HG02943 (cell line): ENCODE results near the gene RAB40B.

Experiments
- ATAC-seq: cut with Tn5 transposase; IDR thresholded peaks from one replicate; pipeline ENCODE4 v1.9.1; 2021; ENCODE audit warnings: mild to moderate bottlenecking, low read depth, moderate library complexity; ENCODE audit not compliant: unreplicated experiment

RAB40B gene

DNA sequence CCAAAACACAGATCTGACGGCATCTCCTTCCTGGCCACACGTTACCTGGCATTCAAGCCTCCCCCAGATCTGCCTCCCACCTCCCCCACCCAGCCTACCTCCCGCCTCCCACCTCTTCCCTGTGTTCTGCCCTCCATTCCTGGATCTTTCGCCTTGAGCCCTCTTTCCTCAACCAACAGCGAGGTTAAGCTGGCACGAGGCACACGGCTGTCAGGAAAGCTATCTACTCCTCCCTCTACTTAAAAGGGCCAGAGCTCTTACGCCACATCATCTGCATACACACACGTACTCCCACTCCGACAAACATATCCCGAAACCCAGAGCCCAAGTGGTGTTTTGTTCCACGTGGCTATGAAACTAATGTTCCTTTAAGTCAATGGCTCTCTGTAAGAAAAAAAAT lies 68.3 kb downstream of the RAB40B start:
- no peak for ATAC-seq

DNA sequence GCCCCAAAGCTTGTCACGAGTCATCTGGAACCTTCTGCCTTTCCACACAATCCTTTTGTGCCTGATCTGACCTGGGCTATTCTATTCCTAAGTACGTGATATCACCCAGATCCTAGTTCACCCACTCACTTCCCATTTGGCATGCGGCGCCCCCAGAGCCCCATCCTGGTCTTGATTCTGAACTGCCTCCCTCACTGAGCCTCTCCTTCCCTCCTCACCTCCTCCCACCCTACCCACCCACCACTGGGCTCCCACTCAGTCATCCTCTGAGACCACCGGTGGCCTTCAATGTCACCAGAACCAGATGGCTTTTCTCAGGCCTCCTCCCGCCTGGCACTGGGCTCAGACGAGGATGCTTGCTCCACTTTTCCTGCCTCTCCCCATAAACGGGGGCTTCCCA lies 68.8 kb downstream of the RAB40B start:
- no peak for ATAC-seq

DNA sequence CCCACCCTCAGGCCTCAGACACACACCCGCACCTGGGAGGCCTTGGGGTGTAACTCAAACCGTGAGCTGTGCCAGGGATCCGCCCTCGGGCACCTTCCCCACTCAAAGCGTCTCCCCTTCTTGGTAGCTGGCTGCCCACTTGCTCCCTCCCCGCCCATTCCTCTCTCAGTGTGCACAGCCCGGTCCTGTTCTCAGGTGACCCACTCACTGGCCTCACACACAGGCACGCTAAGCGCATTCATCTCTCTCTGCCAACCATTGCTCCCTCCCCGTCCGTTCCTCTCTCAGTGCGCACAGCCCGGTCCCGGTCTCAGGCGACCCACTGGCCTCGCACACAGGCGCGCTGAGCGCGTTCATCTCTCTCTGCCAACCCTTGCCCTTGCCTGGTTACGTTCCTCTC lies 71.1 kb downstream of the RAB40B start:
- ATAC-seq = no peak

DNA sequence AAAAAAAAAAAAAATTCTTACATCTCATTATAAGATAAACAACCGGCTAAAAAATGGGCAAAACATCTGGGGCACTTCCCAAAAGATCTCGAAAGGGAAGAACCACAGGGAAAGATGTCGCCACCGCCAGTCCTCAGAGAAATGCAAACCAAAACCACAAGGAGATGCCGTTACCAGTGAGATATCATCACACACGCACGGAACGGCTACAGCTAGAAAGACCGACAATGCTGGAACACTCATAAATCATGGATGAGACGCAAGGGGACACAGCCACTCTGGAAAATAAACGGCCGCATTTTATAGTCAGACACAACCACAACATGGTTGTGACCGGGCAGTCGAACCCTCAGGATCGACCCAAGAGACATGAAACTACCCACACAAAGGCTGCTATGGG lies 74.8 kb downstream of the RAB40B start:
- ATAC-seq = no peak

DNA sequence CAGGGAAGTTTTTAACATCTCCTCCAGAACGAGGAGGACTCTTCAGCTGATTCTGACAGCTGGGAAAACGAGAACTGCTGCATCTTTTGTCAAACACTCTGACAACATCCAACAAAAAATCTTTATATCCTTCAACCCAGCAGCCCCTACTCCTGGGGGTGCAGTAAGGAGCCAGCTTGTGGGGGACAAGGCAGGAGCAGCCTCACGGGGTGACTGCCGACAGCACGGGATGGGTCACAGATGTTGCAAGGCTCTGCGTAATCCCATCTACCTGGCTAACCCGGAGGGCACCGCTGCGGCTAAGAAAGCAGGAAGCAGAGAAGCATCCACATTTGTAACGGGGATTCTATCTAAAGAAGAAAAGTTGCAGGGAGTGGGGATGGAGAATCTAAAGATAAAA lies 78.9 kb downstream of the RAB40B start:
- ATAC-seq = no peak

DNA sequence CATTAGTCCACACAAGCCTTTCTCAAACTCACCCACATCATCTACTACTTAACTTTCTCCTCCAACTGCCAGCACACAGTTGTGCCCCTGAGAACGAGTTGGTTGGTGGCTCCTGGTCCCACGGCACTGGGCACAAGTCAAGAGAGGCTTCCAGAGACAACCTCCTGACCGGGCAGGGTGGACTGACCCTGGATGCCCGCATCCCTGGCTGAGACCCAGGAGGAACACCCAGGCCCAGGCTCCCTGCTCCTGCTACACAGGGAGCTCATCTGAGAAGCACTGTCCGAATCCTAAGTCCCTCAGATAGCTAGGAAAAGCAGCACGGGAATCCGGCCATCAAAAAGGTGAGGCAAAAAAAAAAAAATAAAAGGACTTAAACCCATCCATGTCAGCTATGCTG lies 79.3 kb downstream of the RAB40B start:
- no peak for ATAC-seq

DNA sequence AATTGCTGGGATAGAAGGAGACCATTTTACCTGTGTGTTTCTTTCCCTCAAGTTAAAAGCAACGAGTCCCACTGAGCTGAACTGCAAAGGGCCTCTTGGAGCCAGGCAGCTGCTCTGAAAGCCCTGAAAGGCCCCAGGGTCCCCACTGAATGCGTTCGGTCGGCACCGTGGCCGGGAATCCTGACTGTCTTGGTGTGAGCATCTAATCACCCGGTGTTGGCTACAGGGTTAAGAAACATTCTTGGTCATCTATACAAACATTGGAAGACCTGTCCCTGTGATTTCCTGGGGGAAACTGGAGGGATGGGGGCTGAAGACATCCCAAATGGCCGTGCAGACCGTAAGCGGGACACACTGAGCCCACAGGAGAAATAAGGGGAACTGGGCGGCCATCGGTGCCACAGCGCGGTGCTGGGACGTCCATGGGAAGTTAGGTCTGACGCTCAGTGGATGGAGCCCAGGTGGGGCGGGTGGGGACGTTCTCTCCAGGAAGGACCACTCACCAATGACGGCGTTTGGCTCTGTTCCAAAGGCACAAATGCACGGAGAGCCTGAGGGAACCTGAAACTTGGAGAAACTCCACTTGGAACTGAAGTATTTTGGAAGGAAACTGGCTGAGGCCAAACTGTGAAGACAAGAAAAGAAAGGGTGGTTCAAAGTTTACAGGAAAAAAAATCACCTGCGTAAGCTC lies 82.3 kb downstream of the RAB40B start:
- no peak for ATAC-seq

DNA sequence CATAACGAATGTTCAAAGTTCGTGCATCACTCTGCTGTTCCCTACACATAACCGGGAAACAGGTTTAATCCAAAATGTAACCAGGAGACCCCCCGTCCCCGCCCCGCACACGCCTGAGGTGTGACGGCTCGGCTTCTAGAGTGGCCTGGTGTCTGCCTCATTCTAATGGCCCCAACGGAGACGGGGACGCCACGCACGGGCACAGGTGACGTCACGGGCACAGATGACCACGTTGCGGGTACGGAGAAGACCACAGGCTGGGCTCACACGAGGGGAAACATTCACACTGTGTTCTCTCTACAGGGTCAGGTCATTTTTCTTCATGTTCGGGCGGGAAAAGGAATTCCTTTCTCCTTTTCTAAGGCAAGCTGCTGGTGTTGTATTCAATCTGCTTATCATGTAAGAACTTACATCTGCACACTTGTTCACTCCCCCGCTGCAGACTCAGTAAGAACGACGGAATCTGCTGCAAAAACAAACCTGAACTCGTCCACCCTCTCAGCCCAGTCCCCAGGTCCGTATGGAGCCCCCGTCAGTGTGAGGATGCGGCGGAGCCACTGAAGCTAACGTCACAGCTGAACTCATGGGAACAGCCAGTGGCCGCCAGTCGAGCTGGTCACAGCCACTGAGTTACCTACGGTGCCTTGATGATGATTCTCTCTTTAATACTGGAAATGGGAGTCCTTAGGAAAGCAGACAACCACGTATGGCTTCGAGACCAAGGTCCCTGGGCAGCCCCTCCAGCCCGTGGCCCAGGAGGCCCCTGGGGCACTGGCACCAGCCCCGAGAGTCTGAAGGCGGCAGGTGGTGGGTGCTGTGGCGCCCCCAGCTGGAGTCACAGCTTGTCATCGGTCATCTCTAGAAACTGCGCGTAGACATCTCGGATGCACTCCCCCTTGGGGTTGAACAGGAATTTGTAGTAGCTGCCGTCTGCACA lies 83.1 kb downstream of the RAB40B start:
- no peak for ATAC-seq

DNA sequence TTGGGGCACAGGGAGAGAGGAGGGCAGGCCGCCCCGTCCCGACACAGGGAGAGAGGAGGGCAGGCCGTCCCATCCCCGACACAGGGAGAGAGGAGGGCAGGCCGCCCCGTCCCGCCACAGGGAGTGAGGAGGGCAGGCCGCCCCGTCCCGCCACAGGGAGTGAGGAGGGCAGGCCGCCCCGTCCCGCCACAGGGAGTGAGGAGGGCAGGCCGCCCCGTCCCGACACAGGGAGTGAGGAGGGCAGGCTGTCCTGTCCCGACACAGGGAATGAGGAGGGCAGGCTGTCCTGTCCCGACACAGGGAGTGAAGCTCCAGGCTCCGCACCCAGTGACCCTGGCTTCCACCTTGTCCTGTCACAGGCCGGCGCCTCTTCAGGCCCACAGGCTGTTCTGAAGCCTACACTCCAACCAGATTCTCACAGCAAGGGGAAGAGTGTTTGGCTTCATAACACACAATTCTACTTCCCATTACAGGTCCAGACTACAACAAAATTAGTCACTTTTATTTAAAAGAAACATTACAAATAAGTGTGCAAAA lies 84.3 kb downstream of the RAB40B start:
- no peak for ATAC-seq

DNA sequence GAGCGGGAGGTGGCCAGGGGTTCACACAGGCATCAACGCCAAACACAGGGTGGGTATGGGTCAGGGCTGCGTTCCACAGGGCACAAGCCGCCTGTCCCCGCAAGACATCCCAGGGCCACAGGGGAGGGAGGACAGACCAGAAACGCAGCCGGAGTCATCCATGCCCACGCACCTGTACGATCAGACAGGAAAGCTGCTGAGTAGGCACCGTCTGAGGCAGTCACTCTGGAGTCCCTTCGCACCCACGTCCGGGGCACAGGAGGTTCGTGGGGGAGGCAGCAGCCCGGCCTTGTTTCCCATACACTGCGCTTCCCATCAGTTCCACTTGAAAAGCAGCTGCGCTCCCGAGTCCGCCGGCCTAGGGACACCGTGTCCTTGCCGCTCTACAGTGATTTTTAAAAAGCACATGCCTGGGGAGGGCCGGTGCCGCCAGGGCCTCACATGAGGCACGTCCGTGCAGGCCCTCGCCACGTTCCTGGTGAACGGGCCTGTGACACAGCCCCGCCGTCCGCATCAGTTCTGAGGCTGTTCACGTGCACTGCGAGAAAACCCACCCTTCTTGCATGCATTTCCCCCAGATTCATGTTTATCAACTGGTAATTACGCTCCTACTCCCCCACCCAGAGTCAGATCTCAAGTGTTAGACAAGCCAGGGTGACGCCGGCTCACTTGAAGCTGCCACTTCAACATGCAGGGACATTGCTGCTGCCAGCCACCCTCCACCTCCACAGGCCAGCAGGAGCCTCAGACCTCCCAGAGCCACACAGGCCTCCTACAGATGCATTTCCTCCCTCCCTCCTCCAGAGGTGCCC lies 85.0 kb downstream of the RAB40B start:
- ATAC-seq = no peak

DNA sequence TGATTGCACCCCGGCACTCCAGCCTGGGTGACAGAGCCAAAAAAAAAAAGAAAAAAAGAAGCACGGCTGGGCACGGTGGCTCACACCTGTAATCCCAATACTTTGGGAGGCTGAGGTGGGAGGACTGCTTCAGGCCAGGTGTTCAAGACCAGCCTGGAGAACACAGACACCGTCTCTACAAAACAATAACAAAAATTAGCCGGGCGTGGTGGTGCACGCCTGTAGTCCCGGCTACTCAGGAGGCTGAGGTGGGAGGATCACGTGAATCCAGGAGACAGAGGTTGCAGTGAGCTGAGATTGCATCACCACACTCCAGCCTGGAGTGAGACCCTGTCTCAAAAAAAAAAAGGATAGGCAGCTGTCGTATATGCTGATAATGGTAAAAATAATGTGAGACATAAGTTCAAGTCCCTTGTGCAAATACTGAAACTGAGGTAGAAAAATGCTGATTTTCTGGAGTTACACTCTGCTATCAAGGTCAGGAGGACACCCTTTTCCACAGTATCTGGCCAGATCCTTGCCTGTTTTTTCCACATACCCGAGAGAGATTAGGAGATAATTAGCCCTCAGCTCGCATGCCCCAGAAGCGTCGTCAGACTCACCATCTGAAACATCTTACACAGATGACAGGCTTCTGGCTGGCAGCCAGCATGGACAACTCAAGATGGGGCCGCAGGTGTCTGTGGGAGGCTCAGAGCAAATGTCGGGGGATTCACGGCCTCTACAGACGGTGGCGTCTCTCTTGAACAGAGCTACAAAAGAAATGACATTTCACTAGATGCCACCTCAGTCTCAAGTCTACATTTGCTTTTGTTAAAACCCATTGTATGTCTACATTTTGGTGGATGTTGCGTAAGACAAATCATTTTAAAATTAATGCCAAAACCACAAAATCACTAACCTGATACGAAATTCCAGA lies 87.1 kb downstream of the RAB40B start:
- ATAC-seq = no peak

DNA sequence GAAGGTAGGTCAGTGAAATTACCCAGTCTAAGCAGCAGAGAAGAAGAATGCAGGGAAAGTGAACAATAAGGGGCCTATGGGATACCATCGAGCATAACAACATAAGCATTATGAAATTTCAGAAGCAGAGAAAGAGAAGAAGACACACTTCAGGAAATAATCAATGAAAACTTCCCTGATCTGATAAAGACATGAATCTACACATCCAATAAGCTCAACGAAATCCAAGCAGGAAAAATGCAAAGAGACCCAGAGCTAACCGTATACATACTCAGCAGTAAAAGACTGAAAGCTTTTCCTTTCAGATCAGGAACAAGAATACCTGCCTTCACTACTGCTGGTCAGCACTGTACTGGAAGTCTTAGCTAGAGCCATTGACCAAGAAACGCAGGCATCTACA lies 88.8 kb downstream of the RAB40B start:
- ATAC-seq = no peak

DNA sequence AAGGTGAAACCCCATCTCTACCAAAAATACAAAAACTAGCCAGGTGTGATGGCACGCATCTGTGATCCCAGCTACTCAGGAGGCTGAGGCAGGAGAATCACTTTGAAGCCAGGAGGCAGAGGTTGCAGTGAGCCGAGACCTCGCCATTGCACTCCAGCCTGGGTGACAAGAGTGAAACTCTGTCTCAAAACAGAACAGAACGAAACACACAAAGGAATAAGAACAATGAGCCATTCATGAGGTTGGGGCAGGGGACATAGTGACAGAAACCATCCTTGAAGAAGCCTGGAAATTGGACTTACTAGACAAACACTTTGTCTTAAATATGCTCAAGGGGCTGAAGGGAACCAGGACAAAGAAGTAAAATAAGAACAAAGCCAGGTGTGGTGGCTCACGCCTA lies 89.7 kb downstream of the RAB40B start:
- no peak for ATAC-seq

DNA sequence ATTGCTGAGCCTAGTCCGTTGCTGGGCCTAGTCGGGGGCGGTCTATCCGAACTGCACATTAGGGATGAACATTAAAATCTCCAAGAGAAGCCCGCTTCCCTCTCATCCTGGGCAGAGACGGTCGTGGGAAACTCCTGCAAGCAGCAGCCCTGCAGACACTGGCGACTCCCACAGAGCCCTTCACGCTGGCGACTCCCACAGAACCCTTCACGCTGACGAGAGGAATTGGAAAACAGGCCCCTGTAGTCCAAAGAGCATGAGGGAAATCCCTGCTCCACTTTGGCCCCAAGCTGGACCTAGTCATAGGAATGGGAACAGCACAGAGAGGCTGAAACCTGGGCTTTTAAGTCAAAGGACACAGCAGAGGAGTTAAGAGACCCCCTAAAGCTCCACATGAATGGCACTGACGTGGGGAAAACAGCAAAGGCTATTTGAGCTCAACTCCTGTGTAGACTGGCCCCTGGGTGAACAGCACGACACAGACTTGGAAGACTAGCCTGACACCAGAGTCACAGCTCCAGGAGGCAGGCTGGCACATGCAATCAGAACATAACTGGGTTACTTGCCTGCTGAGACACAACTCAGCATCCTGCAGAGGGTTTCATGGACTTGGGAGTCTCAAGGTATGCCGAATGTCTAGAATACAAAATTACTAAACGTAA lies 92.4 kb downstream of the RAB40B start:
- no peak for ATAC-seq
